Measurements from ENCODE around the gene PREX1. TPM values are rescaled to one million over a fixed set of nuclear protein-coding genes. Genes with fewer than 3 reads are reported as not detected.

Gene PREX1
- total RNA-seq, 1 experiment from 2014 or later: 9.5 TPM

GRCh38 chr20:48689874-48690571 is 137.8 kb downstream of the PREX1 start:
- intact Hi-C loops (cut with micrococcal nuclease; ENCODE audit: unreplicated experiment): no loop called here
- H3K4me1 Mint-ChIP-seq (ENCODE audit: low read depth, unreplicated experiment): peaks cover 3% of the 10 kb centered on the region
- no peak overlapping the region for H3K4me3 Mint-ChIP-seq (ENCODE audit: unreplicated experiment)

GRCh38 chr20:48689388-48689787 is 138.4 kb downstream of the PREX1 start:
- H3K36me3 Mint-ChIP-seq (ENCODE audit: insufficient read depth, unreplicated experiment): no peaks in the 10 kb centered on the region
- Histone ChIP-seq H3K4me3 (ENCODE audit: low read depth, low read length) (no peak overlapping the region), H3K4me1 (no peaks in the 10 kb centered on the region; the same call in 1 of the 2 replicates), H3K27me3 (replicated peaks; ENCODE audit: control insufficient read depth, insufficient read depth, low read length) (no peaks in the 10 kb centered on the region), H3K9me3 (no peaks in the 10 kb centered on the region), H3K36me3 (ENCODE audit: control insufficient read depth, insufficient read depth, low read length) (no peaks in the 10 kb centered on the region)
- H3K9me3 Mint-ChIP-seq (ENCODE audit: unreplicated experiment): no peaks in the 10 kb centered on the region
- ChIA-PET POLR2A (no interaction called here), CTCF (interaction anchor here (1.0 kb wide), 1 partner anchor 32 kb away, joined by 4 read pairs; no protein-coding TSS in a partner anchor)
- BruUV-seq (replicated peaks): no TSS peak
- no peaks in the 10 kb centered on the region for H3K27me3 Mint-ChIP-seq (ENCODE audit: insufficient read depth, unreplicated experiment)
- H3K27ac Mint-ChIP-seq (ENCODE audit: unreplicated experiment): no peak overlapping the region
- no peak overlapping the region for H3K4me3 Mint-ChIP-seq (ENCODE audit: unreplicated experiment)
- no peak for DNase-seq
- intact Hi-C loops (cut with micrococcal nuclease; ENCODE audit: unreplicated experiment): no loop called here
- TF ChIP-seq CTCF (IDR thresholded peaks at IDR 0.05; ENCODE audit: insufficient read depth in 1 of 2, low read depth in 1 of 2, low read length in 1 of 2, severe bottlenecking in 1 of 2, unreplicated experiment in 1 of 2): no peak
- H3K4me1 Mint-ChIP-seq (ENCODE audit: low read depth, unreplicated experiment): no peaks in the 10 kb centered on the region

More at GRCh38 chr20:48689874-48690571, 137.8 kb downstream of the PREX1 start:
- Histone ChIP-seq H3K36me3 (ENCODE audit: control insufficient read depth, insufficient read depth, low read length) (no peaks in the 10 kb centered on the region), H3K27me3 (replicated peaks; ENCODE audit: control insufficient read depth, insufficient read depth, low read length) (no peaks in the 10 kb centered on the region), H3K9me3 (no peaks in the 10 kb centered on the region), H3K4me3 (ENCODE audit: low read depth, low read length) (no peak overlapping the region), H3K4me1 (peaks cover 4% of the 10 kb centered on the region)
- ChIA-PET POLR2A (interaction anchor here (0.6 kb wide), 1 partner anchor 26 kb away, joined by 4 read pairs; no protein-coding TSS in a partner anchor), CTCF (interaction anchor here (0.7 to 1.0 kb wide), 2 partner anchors 9 to 32 kb away, joined by 3 to 4 read pairs; no protein-coding TSS in a partner anchor)
- Mint-ChIP-seq H3K36me3 (ENCODE audit: insufficient read depth, unreplicated experiment) (no peaks in the 10 kb centered on the region), H3K27me3 (ENCODE audit: insufficient read depth, unreplicated experiment) (no peaks in the 10 kb centered on the region), H3K27ac (ENCODE audit: unreplicated experiment) (no peak overlapping the region), H3K9me3 (ENCODE audit: unreplicated experiment) (no peaks in the 10 kb centered on the region)
- DNase-seq: no peak
- no TSS peak for BruUV-seq (replicated peaks)
- no peak for TF ChIP-seq CTCF (IDR thresholded peaks at IDR 0.05; ENCODE audit: insufficient read depth in 1 of 2, low read depth in 1 of 2, low read length in 1 of 2, severe bottlenecking in 1 of 2, unreplicated experiment in 1 of 2)

GRCh38 chr20:48688579-48688978 is 139.2 kb downstream of the PREX1 start:
- intact Hi-C loops (cut with micrococcal nuclease; ENCODE audit: unreplicated experiment): no loop called here
- Histone ChIP-seq H3K27me3 (replicated peaks; ENCODE audit: control insufficient read depth, insufficient read depth, low read length) (no peaks in the 10 kb centered on the region), H3K4me1 (no peaks in the 10 kb centered on the region; the same call in 1 of the 2 replicates), H3K36me3 (ENCODE audit: control insufficient read depth, insufficient read depth, low read length) (no peaks in the 10 kb centered on the region), H3K4me3 (ENCODE audit: low read depth, low read length) (no peak overlapping the region), H3K9me3 (no peaks in the 10 kb centered on the region)
- DNase-seq: no peak
- H3K4me3 Mint-ChIP-seq (ENCODE audit: unreplicated experiment): no peak overlapping the region
- BruUV-seq (replicated peaks): no TSS peak
- ChIA-PET CTCF (interaction anchor here (0.6 to 1.3 kb wide), 3 partner anchors 31 to 190 kb away, joined by 3 to 5 read pairs (median 4); no protein-coding TSS in a partner anchor), POLR2A (no interaction called here)
- TF ChIP-seq CTCF (IDR thresholded peaks at IDR 0.05; ENCODE audit: insufficient read depth in 1 of 2, low read depth in 1 of 2, low read length in 1 of 2, severe bottlenecking in 1 of 2, unreplicated experiment in 1 of 2): no peak
- no peaks in the 10 kb centered on the region for H3K9me3 Mint-ChIP-seq (ENCODE audit: unreplicated experiment)
- no peaks in the 10 kb centered on the region for H3K36me3 Mint-ChIP-seq (ENCODE audit: insufficient read depth, unreplicated experiment)
- H3K27ac Mint-ChIP-seq (ENCODE audit: unreplicated experiment): no peak overlapping the region
- no peaks in the 10 kb centered on the region for H3K4me1 Mint-ChIP-seq (ENCODE audit: low read depth, unreplicated experiment)
- no peaks in the 10 kb centered on the region for H3K27me3 Mint-ChIP-seq (ENCODE audit: insufficient read depth, unreplicated experiment)

Data from Caco-2 (cell line).